Measurements from ENCODE around the gene HOGA1.
"Not testable (repeated sequence)": the region's sequence is repeated elsewhere in the genome, so short reads cannot be mapped to it uniquely, and the experiment has no call there.

HOGA1 gene

DNA sequence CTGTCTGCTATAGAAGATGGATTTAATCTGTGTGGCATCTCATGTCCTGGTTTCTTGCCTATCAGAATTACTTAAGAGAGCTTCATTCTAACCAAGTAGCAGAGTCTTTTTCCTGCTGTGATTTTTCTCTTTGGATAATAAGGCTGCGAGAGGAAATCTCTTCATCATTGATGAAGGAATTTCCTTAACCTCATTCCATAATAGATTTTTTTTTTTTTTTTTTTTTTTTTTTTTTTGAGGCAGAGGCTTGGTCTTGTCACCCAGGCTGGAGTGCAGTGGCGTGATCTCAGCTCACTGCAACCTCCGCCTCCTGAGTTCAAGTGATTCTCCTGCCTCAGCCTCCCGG lies 65.2 kb downstream of the HOGA1 start:
- DNase-seq (ENCODE audit: low read depth): not testable (repeated sequence)

DNA sequence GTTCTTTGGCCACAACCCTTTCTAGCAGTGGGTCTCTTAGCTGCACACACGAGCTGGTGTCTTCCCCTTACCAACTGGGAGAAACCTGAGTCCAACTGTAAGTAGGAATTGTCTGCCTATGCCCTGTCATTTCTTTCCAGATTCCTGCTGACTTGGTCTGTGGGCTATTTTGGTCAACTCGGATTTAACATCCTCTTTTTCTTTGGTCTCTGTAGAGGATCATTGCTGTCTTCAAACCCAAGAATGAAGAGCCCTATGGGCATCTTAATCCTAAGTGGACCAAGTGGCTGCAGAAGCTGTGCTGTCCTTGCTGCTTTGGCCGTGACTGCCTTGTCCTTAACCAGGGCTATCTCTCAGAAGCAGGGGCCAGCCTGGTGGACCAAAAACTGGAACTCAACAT lies 66.5 kb downstream of the HOGA1 start:
- no peak for DNase-seq (ENCODE audit: low read depth)

DNA sequence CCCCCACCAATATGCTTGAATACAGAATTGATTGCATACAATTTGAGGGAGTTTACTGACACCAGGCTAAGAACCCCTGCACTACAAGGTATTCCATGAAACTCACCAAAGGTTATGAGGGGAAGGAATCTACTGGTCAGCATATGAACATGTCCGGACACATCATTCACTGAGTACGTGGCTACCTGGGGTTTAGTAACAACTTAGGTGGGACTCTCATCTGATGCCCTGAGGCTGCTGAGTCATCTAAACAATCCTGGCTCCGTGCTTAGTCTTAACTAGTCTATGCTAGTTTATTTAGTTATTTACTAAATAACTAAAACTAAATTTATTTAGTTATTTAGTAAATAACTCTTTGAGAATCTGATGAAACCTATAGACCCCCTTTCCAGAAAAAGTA lies 67.6 kb downstream of the HOGA1 start:
- DNase-seq (ENCODE audit: low read depth): no peak

DNA sequence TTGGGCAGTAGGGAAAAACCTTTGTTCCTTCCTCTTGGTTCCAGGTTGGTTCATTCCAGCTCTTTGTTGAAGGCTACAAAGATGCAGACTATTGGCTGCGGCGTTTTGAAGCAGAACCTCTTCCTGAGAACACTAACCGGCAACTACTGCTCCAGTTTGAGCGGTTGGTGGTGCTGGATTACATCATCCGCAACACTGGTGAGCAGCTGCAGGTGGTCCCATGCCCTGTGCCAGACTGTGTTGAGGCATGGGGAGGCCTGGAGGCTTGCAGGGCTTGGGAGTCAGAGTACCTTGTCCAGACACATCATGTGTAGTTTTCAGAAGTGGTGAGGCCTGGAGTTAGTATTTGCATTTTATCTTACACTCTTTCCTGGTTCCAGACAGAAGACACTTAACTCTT lies 72.6 kb downstream of the HOGA1 start:
- no peak for DNase-seq (ENCODE audit: low read depth)

DNA sequence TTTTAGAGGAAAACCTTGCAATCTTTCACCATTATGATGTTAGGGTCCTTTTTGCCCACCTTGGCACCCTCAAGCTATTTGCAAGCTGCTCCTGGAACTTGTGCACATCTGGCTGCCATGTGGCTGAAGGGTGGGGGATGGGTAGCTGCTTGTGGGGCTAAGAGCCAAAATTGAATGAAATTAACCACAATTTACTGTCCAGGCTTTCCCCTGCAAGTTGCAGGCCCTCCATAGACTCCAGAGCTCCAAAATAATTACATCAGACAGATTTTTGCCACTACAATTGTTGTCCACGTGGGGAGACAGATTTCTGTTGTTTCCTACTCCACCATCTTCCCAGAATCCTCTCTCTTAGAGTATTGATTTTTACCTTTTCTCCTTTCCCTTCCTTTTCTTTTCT lies 75.4 kb downstream of the HOGA1 start:
- DNase-seq (ENCODE audit: low read depth): no peak

All from activated T-helper 9 cell treated with anti-CD3 and anti-CD28 coated beads, Interleukin-2, amount 50 U/mL, for 16 hours (primary cell).